ENCODE data around the gene ZDHHC11B.
"Not testable (repeated sequence)": the region's sequence is repeated elsewhere in the genome, so short reads cannot be mapped to it uniquely, and the experiment has no call there.

- TF ChIP-seq CTCF (IDR thresholded peaks at IDR 0.05; ENCODE audit: low read depth, low read length); POLR2A (IDR thresholded peaks at IDR 0.05; ENCODE audit: extremely low read depth, insufficient read length); MAX (IDR thresholded peaks at IDR 0.05; ENCODE audit: low read depth, low read length): not testable (repeated sequence)
Observed at GRCh38 chr5:783049-783802, 1.3 kb downstream of the ZDHHC11B start.

Measured in NB4 (cell line).